ENCODE measurements around the gene ZNF626. TPM values are rescaled to one million over a fixed set of nuclear protein-coding genes. Genes with fewer than 3 reads are reported as not detected.
"Not testable (repeated sequence)": the region's sequence is repeated elsewhere in the genome, so short reads cannot be mapped to it uniquely, and the experiment has no call there.

The ZNF626 gene
- 7.2 and 10.1 TPM in 2 replicates for total RNA-seq

GRCh38 chr19:20661150-20661819 lies at the start of gene ZNF626:
ZNF626 (minus strand) TSS chr19:20661571; CDS start chr19:20661446, 125 bp downstream.
- DNase-seq (ENCODE audit: low read depth in 2 of 2): peak; percentile 97 to 99

GRCh38 chr19:20669263-20669662 lies 7.9 kb upstream of the ZNF626 start:
- DNase-seq (ENCODE audit: low read depth in 2 of 2): no peak

GRCh38 chr19:20667281-20667680 lies 5.9 kb upstream of the ZNF626 start:
- DNase-seq (ENCODE audit: low read depth in 2 of 2): no peak

GRCh38 chr19:20664901-20665781 lies 3.8 kb upstream of the ZNF626 start:
- no peak for DNase-seq (ENCODE audit: low read depth in 2 of 2)

- DNase-seq (ENCODE audit: low read depth in 2 of 2): not testable (repeated sequence)
Observed at GRCh38 chr19:20664475-20664874, 3.1 kb upstream of the ZNF626 start.

- no peak for DNase-seq (ENCODE audit: low read depth in 2 of 2)
Observed at GRCh38 chr19:20662421-20663105, 1.2 kb upstream of the ZNF626 start.

GRCh38 chr19:20660473-20661140 lies 764 bp downstream of the ZNF626 start:
- peak; percentile 1 to 15 for DNase-seq (ENCODE audit: low read depth in 2 of 2)

- DNase-seq (ENCODE audit: low read depth in 2 of 2): no peak
Observed at GRCh38 chr19:20640545-20640944, 20.8 kb downstream of the ZNF626 start.

- DNase-seq (ENCODE audit: low read depth in 2 of 2): no peak
Observed at GRCh38 chr19:20640023-20640422, 21.3 kb downstream of the ZNF626 start.

- not testable (repeated sequence) for DNase-seq (ENCODE audit: low read depth in 2 of 2)
Observed at GRCh38 chr19:20624560-20624959, 36.8 kb downstream of the ZNF626 start.

- no peak for DNase-seq (ENCODE audit: low read depth in 2 of 2)
Observed at GRCh38 chr19:20616071-20616470, 45.3 kb downstream of the ZNF626 start.

- DNase-seq (ENCODE audit: low read depth in 2 of 2): not testable (repeated sequence)
Observed at GRCh38 chr19:20614971-20615370, 46.4 kb downstream of the ZNF626 start.

- DNase-seq (ENCODE audit: low read depth in 2 of 2): no peak
Observed at GRCh38 chr19:20612711-20613316, 48.6 kb downstream of the ZNF626 start.

- no peak for DNase-seq (ENCODE audit: low read depth in 2 of 2)
Observed at GRCh38 chr19:20611866-20612265, 49.5 kb downstream of the ZNF626 start.

GRCh38 chr19:20607943-20608342 lies 53.4 kb downstream of the ZNF626 start:
- DNase-seq (ENCODE audit: low read depth in 2 of 2): no peak

Other genes with a start within 250 kb of the ZNF626 start
- gene ZNF737, start 95.8 kb downstream of the ZNF626 start, total RNA-seq: 5.3 and 7.8 TPM in 2 replicates
- 2.2 and 3.7 TPM in 2 replicates for gene ZNF66, start 114.7 kb upstream of the ZNF626 start, total RNA-seq

Data from dermis microvascular lymphatic vessel endothelial cell (primary cell).